Medulla oblongata (tissue), 1 donor: ENCODE measurements around the gene ELAPOR1.

Experiments
- DNase-seq: peaks from one replicate; pipeline ENCODE4 v3.0.0-alpha.2; 2015; ENCODE audit errors: extremely low spot score

Gene ELAPOR1

GRCh38 chr1:109113590-109114341, at the start of gene ELAPOR1:
TSS of gene ELAPOR1 (plus strand) at chr1:109114115. CDS start at chr1:109114184, 69 bp downstream.
- DNase-seq: peak; percentile 43

GRCh38 chr1:109065137-109065536, 48.8 kb upstream of the ELAPOR1 start:
- no peak for DNase-seq

DNA sequence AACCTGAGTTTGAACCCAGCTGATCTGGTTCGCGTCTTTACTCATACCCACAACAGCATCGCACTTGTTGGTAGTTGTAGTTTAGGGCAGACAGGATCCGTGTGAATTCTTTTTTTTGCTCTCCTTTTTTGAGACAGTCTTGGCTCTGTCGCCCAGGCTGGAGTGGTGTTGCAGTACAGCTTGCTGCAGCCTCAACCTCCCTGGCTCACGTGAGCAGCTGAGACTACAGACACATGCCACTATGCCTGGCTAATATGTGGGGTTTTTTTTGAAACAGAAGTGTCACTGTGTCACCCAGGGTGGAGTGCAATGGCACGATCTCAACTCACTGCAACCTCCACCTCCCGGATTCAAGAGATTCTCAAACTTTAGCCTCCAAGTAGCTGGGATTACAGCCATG, 46.0 kb upstream of the ELAPOR1 start:
- no peak for DNase-seq

DNA sequence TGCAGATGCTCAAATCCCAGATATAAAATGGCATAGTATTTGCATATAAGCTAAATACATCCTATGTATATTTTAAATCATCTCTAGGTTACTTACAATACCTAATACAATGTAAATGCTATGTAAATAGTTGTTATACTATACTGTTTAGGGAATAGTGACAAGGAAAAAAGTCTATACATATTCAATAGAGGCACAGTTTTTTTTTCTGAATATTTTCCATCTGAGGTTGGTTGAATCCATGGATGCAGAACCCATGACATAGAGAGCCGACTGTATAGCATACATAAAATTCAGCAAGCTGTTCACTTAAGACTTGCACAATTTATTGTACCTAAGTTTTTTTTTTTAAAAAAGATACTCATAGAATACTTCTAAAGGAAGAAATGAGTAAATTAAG, 44.6 kb upstream of the ELAPOR1 start:
- no peak for DNase-seq

DNA sequence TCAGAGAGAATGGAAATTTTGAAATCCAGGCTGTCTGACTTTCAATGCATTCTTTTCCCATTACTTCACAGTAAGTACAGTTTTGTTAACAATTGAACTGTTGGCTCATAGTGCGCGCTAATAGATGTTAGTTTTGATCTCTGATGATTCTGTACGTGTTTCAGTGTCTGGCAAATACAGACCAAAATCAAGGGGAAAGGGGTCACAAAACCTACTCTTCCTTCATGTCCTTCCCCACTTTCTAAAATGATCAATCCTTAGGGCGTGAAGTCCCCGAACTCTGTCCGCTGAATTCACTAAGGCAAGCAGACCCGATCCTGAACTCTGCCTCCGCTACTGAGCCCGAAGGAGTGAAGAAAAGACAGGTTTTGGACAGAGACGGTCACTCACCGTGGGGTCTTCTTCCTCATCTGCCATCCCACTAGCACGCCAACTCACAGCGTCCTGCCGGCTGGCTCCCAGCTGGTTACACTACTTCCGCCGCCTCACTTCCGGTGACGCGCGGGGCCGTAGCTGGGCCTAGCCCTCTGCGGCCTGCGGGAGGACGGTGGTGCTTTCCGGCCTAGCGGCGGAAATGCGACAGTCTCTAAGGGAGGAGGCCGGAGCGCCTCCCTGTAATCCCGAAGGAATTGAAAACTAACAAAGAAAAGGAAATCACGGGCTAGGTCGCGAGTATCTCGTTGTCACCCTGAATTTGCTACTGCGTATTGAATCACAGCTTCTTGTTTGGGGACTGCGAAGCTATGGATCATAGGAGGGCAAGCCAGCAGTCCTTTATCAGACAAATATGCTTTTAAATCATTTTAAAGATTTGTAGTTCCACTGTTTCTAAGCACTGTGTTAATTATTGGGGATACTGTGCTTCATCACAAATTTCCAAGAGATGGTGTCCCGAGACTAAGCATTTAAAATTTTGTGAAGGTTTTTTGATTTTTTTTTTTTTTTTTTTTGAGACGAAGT, 38.1 kb upstream of the ELAPOR1 start, which contains the start of gene TAF13:
Gene TAF13 (minus strand): TSS at position 473 of the 960 bp plus-strand sequence. CDS start 56 bp downstream, at position 417.
- peak; percentile 97 for DNase-seq

DNA sequence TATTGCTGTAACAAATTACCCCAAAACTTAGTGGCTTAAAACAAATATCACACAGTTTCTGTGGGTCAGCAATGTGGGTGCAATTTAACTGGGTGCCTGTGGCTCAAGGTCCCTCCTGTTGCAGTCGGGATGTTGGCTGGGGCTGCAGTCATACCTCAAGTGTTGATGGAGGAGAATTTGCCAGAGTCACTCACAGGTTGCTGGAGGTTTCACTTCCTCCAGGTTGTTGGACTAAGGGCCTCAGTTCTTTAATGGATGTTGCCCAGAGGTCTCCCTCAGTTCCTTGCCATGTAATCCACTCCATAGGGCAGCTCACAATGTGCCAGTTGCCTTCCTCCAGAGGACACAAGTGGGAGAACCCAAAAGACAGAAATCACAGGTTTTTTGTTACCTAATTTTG, 35.6 kb upstream of the ELAPOR1 start:
- DNase-seq: no peak

GRCh38 chr1:109079240-109079622, 34.7 kb upstream of the ELAPOR1 start:
- DNase-seq: no peak

DNA sequence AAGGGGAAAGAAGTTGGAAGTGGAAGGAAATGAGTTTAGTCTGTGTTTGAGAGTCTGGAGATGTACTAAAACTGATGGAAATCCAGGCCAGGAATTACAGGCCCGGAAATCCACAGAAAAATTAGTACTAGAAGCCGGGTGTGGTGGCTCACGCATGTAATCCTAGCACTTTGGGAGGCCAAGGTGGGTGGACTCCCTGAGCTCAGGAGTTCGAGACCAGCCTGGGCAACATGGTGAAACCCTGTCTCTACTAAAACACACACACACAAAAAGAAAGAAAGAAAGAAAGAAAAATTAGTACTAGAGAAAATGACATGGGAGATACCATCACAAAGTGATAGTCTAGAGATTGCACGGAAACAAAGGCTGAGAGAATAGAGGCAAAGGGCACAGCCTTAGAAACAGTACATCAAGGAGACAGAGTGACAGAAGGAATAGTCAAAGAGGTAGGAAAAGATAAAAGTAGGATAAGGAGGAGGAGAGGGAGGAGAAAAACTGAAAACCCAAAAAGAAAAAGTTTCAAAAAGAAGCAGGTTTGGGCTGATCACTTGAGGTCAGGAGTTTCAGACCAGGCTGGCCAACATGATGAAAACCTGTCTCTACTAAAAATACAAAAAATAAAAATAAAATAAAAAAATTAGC, 33.4 kb upstream of the ELAPOR1 start:
- no peak for DNase-seq

GRCh38 chr1:109083501-109083900, 30.4 kb upstream of the ELAPOR1 start:
- no peak for DNase-seq

DNA sequence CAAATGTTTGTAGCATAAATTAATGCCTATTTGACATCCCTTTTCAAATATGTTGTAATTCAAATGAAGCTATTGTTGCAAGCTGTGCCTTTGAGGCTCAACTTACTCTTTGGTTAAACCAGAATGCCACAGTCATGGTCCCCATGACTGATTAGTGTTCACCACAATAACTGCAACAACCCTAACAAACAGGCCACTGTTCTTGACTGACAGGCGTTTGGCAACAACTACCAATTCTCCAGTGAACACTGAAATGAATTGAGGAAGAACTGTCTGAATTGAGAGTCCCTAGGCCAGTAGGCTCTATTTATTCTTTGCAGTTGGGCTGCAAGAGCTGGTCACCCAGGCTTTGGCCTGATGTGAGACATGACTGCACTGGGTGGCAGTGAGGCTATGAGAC, 30.0 kb upstream of the ELAPOR1 start:
- DNase-seq: peak; percentile 96

- no peak for DNase-seq
Observed at GRCh38 chr1:109084563-109085517, 29.1 kb upstream of the ELAPOR1 start.

GRCh38 chr1:109089242-109090015, 24.5 kb upstream of the ELAPOR1 start:
- DNase-seq: peak; percentile 97

- DNase-seq: peak; percentile 96
Observed at GRCh38 chr1:109090196-109091077, 23.5 kb upstream of the ELAPOR1 start, which contains the start of gene TMEM167B. TSS of gene TMEM167B (plus strand) at chr1:109090764. CDS start at chr1:109090873, 109 bp downstream.

DNA sequence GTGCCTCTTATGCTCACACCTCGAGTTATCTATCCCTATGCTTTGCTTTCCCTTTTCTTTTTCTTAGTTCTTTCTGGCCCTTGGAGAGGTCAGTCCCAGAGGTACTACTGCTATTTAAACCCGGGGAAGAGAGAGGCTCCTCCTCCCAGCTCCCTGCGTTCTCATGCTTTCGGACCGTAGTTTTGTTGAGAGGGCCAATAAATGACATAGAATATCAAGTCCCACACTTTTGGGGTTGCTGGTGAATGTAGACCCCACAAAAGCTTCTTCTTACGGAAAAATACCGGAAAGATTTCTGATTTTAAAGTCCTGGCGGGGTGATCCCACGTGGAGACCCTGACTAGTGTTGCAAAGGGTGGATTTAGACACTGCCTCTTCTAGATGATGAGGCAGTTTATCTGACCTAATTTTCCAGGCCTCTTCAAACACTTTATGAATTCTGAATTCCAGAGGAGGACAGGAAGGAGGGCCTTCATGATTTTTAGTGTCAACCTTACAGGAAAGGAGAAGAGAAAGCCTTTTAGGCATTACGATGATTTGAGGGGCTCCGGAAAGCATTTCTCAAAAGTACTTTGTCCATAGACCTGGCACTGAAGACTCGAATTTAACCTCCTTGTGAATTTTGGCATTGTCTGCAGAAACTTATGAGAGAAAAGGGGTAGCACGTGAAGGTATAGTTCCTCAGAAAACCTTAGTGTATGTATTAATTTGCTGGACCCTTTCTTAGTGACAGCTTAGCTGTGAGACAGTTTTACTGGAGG, 22.7 kb upstream of the ELAPOR1 start:
- DNase-seq: no peak

DNA sequence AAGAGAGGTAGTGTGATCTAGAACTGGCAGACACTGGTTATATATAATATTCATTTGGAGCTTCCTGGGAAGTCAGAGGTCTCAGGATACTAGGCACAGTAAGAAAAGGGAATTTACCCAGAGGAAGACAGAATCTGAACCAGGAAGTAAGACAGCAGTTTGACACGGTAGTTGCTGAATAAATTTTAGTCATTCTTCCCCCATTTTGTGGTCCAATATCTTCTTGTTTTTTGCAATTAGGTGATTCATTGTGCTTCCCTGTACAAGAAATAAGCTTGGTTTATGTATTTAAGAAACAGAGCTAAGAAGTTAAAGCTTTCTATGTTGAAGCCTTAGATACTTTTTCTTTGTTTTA, 22.1 kb upstream of the ELAPOR1 start:
- no peak for DNase-seq

DNA sequence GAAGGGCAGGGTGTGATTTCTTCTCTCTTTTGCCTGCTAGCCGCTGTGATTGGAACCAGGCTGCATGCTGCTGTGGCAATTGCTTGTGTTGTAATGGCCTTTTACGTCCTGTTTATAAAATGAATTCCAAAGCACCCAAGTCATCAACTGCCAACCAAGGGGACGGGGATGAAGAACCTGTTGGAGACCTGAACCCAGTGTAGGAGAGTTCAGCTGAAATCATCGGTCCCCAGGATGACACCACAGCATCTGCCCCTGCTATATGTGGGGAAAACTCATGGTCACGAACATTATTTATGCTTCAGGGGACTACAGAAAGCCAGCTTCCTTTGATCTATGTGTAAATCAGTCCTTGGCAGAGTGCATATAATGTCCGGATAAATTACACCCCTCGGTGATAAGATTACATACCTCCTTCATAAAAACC, 19.5 kb upstream of the ELAPOR1 start:
- DNase-seq: no peak

GRCh38 chr1:109094871-109095270, 19.0 kb upstream of the ELAPOR1 start:
- DNase-seq: no peak

DNA sequence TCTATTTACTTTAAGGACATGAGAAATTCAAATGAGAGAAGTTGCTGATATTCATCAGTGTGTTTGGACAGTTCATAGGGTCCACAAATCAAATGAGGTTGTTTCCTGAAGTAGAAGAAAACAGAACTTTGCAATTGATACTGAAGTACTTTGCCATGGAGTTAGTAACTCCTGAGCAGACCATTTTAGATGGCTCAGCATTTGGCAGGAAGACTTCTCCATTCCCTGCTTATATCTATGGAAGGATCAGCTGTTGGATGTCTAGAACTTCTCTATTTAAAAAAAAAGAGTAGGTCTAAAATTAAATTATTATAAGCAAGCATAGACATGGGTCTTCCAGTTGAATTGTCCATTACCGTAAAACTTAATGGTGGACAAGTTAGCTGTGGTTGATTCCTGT, 18.3 kb upstream of the ELAPOR1 start:
- no peak for DNase-seq
